ENCODE results near the gene DNAJA4.

DNA sequence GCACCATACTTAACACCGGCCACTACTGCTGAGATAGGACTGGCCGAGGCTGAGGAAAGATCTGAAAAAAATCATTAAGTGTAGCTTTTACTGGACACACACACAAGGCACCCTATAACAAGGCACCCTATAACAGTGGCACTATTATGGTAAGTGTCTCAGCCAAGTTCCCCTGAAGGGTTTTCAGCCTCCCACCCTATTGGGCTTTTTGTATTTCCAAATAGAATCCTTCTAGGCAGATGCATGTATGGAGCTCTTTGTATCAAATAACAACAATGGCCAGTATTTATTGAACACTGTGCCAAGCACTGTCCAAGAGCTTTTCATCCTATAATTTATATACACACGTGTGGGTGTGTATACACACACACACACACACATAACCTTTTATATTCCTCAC, 6.7 kb upstream of the DNAJA4 start:
- TF ChIP-seq, protein P1, sequence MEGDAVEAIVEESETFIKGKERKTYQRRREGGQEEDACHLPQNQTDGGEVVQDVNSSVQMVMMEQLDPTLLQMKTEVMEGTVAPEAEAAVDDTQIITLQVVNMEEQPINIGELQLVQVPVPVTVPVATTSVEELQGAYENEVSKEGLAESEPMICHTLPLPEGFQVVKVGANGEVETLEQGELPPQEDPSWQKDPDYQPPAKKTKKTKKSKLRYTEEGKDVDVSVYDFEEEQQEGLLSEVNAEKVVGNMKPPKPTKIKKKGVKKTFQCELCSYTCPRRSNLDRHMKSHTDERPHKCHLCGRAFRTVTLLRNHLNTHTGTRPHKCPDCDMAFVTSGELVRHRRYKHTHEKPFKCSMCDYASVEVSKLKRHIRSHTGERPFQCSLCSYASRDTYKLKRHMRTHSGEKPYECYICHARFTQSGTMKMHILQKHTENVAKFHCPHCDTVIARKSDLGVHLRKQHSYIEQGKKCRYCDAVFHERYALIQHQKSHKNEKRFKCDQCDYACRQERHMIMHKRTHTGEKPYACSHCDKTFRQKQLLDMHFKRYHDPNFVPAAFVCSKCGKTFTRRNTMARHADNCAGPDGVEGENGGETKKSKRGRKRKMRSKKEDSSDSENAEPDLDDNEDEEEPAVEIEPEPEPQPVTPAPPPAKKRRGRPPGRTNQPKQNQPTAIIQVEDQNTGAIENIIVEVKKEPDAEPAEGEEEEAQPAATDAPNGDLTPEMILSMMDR (conservative IDR thresholded peaks at IDR 0.05 in 1 of 2, IDR thresholded peaks at IDR 0.05 in 1 of 2; ENCODE audit: extremely low read depth in 1 of 2, insufficient read depth in 1 of 2, low read depth in 1 of 2, low read length in 2 of 2): no peak
- no peak for TF ChIP-seq EZH2 (IDR thresholded peaks at IDR 0.05; ENCODE audit: borderline replicate concordance, low read length)

Data from mammary epithelial cell (primary cell).